Peyer's patch (tissue), 4 donors: ENCODE measurements around the gene MEGF9. TPM values are rescaled to one million over a fixed set of nuclear protein-coding genes. Genes with fewer than 3 reads are reported as not detected.

ENCODE experiments used
- DNase-seq, 3 donors: peaks; one replicate each; pipeline ENCODE4 v3.0.0-alpha.2; 2017 to 2019
- H3K27ac ChIP-seq, 4 donors: fragments of 200-600 bp; sonication (generic); one replicate each; pipeline ENCODE4 v1.5.1; 2016 to 2019
- H3K27me3 ChIP-seq, 2 donors: fragments of 200-600 bp; sonication (generic); one replicate each; pipeline ENCODE4 v1.5.1; 2019
- H3K36me3 ChIP-seq, 3 donors: fragments of 200-600 bp; sonication (generic); one replicate each; pipeline ENCODE4 v1.5.1; 2016 to 2019
- H3K4me1 ChIP-seq, 4 donors: fragments of 200-600 bp; sonication (generic); one replicate each; pipeline ENCODE4 v1.5.1; 2016 to 2019
- H3K4me3 ChIP-seq, 4 donors: fragments of 200-600 bp; sonication (generic); 1 replicate in 3 of 4; 2 replicates in 1 of 4; pipeline ENCODE4 v1.5.1; 2016 to 2019; ENCODE audit warnings: mild to moderate bottlenecking in 1 of 4
- H3K9me3 ChIP-seq, 4 donors: fragments of 200-600 bp; sonication (generic); one replicate each; pipeline ENCODE4 v1.5.1; 2016 to 2019; ENCODE audit warnings: mild to moderate bottlenecking in 1 of 4
- POLR2A ChIP-seq, 2 donors: fragments of 450-650 bp; IDR thresholded peaks; one replicate each; pipeline ENCODE4 v1.5.1; 2017; ENCODE audit warnings: antibody characterized with exemption in 2 of 2, mild to moderate bottlenecking in 2 of 2, moderate library complexity in 2 of 2
- total RNA-seq, 4 donors: library from RNA; depleted of rRNA; stranded (reverse); fragments of >200 nt; gene quantifications; one replicate each; pipeline ENCODE4 v1.1.0, GENCODE V29; 2016
- TF ChIP-seq, protein P1 (sequence below), 6 experiments: fragments of 450-650 bp in 4 of 6; fragments of 200-600 bp in 2 of 6; sonication (generic) in 1 of 6; IDR thresholded peaks; one replicate each; pipeline ENCODE4 v1.5.1; 2017 to 2019; ENCODE audit warnings: antibody characterized with exemption in 6 of 6, mild to moderate bottlenecking in 3 of 6, moderate library complexity in 1 of 6

MEGF9 gene
- total RNA-seq, 4 donors from 2014 or later, result 8.1 to 15.1 (median 11.5) TPM

DNA sequence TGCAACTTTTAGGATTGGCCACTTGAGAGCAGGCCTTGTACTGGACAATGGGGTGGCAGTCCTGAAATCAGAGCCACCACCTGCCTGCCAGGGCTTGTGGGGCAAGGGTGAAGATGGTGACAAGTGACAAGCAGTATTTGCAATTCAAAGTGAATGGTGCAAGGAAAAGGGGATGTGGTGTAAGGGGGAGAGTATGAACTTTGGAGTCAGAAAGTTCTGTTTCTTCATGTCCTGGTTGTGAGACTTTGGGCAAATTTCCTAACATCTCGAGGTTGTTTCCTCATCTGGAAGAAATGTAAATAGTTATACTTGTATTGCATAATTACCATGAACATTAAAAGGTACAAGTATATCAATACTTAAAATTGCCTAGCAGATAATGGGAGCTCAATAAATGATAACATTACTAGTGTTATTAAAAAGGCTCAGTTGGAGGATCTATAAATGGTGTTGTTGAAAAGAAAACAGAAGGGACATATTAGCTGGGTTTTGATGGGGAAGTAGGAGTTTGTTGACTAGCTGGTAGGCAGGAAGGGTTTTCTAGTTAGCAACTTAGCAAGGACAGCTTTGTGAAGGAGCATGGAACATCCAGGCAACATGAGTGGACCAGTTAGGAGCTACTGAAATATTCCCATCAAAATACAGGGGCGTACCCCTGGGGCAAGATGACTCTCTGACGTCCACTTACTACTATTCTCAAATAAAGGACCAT lies 21.3 kb upstream of the MEGF9 start:
- Histone ChIP-seq H3K36me3 (no peaks in the 10 kb centered on the region), H3K27ac (peak overlapping the region in 3 of 4 donors; percentile 26 to 72 (median 55)), H3K27me3 (no peaks in the 10 kb centered on the region), H3K4me3 (no peak overlapping the region), H3K4me1 (peaks cover 0 to 4% (median 0%) of the 10 kb centered on the region in 4 donors), H3K9me3 (no peaks in the 10 kb centered on the region)
- no peak for TF ChIP-seq POLR2A (IDR thresholded peaks at IDR 0.05)
- TF ChIP-seq, protein P1, sequence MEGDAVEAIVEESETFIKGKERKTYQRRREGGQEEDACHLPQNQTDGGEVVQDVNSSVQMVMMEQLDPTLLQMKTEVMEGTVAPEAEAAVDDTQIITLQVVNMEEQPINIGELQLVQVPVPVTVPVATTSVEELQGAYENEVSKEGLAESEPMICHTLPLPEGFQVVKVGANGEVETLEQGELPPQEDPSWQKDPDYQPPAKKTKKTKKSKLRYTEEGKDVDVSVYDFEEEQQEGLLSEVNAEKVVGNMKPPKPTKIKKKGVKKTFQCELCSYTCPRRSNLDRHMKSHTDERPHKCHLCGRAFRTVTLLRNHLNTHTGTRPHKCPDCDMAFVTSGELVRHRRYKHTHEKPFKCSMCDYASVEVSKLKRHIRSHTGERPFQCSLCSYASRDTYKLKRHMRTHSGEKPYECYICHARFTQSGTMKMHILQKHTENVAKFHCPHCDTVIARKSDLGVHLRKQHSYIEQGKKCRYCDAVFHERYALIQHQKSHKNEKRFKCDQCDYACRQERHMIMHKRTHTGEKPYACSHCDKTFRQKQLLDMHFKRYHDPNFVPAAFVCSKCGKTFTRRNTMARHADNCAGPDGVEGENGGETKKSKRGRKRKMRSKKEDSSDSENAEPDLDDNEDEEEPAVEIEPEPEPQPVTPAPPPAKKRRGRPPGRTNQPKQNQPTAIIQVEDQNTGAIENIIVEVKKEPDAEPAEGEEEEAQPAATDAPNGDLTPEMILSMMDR (IDR thresholded peaks at IDR 0.05), result no peak
- peak in 1 of 3 donors; percentile 42 for DNase-seq

DNA sequence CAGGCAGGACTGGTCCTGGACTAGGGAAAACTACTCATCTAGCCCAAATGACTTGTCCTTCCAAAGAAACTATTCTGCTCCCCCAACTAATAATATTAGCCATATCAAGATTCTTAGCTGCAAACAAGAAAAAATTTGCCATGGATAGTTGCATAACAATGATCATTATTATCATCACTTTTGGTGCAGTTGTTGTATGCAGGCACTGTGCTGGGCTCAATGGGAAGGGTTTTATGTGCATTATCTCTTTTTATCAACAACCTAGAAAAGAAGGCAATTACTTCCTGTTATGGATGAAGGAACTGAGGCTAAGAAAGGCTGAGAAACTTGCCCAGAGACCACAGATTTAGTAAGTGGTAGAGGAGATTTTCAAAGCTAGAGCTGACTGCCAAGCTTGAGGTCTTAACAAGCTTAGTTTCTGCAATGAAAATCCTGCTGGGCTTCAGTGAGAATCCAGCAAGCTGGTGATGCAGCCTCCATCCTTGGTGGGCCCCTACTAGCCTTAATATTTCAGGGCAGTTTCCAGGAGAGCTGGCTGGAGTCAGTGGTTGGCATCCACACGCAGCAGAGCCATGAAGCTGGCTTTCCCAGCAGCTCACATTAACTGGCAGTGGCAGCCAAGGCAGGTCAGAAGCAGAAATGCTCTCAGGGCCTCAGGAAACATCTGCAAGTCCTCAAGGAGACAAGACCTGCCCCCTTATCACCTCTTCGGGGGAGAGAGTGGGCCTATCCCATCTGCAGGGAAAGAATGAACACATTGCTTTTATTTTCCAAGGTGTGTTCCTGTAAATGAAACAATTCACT lies 20.5 kb upstream of the MEGF9 start:
- no peak overlapping the region for H3K4me3 ChIP-seq
- H3K27me3 ChIP-seq, result no peaks in the 10 kb centered on the region
- no peaks in the 10 kb centered on the region for H3K36me3 ChIP-seq
- H3K9me3 ChIP-seq, result no peaks in the 10 kb centered on the region
- TF ChIP-seq, protein P1 (IDR thresholded peaks at IDR 0.05), result no peak
- no peak for TF ChIP-seq POLR2A (IDR thresholded peaks at IDR 0.05)
- H3K4me1 ChIP-seq, result peaks cover 0 to 4% (median 0%) of the 10 kb centered on the region in 4 donors
- H3K27ac ChIP-seq, result peak overlapping the region in 3 of 4 donors; percentile 26 to 72 (median 55)
- no peak for DNase-seq

DNA sequence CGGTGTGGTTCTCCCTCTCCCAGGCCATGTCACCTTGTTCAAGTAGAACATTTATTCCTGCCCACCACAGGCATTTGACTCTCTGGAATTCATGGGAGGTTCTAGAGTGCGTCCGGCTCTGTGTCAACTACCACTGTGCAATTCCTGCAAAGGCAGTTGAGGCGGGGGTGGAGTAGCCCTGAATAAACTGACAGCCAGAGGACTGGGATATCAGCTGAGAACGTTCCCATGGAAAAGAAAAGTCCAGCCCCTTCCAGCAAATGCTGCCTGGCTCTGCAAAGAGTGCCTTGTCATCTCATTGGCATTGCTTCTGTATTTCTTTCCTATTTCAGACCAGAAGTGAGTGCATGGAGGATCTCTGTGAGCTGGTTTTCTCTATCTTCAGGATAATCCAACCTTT lies 18.9 kb upstream of the MEGF9 start:
- Histone ChIP-seq H3K4me1 (peaks cover 0 to 4% (median 0%) of the 10 kb centered on the region in 4 donors), H3K27me3 (no peaks in the 10 kb centered on the region), H3K27ac (no peak overlapping the region), H3K36me3 (no peaks in the 10 kb centered on the region), H3K4me3 (no peak overlapping the region), H3K9me3 (no peaks in the 10 kb centered on the region)
- TF ChIP-seq, protein P1 (IDR thresholded peaks at IDR 0.05), result no peak
- TF ChIP-seq POLR2A (IDR thresholded peaks at IDR 0.05), result no peak
- DNase-seq, result no peak

GRCh38 chr9:120730654-120731514 lies 16.6 kb upstream of the MEGF9 start:
- peak in 2 of 3 donors; percentile 28 to 65 for DNase-seq
- TF ChIP-seq POLR2A (IDR thresholded peaks at IDR 0.05), result no peak
- TF ChIP-seq, protein P1 (IDR thresholded peaks at IDR 0.05), result no peak
- Histone ChIP-seq H3K27ac (peak overlapping the region in 1 of 4 donors; percentile 3), H3K4me3 (no peak overlapping the region), H3K27me3 (no peaks in the 10 kb centered on the region), H3K36me3 (no peaks in the 10 kb centered on the region), H3K4me1 (peaks cover 0 to 4% (median 0%) of the 10 kb centered on the region in 4 donors), H3K9me3 (no peaks in the 10 kb centered on the region)

DNA sequence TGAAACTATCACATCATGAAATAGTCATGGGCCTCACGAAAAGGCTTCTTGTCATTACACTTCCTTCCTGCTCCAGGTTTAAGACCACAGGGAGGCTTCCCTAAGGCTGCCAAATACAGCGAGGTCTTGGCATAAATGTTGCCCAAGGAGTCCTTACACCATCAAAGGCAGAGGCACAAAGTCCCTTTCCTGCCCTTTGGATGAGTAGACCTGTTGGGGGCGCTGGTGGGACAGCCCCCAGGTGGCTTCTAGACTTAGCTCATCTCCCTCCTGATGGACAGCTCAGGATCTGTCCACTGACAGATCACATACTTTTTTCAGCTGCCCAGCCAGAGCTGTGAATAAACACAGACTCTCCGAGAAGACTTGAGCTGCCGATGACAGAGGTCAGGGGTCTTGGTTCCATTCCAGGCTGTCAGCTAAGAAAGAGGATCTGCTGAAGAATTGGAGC lies 15.5 kb upstream of the MEGF9 start:
- H3K36me3 ChIP-seq, result no peaks in the 10 kb centered on the region
- H3K27me3 ChIP-seq, result no peaks in the 10 kb centered on the region
- no peaks in the 10 kb centered on the region for H3K9me3 ChIP-seq
- no peak for DNase-seq
- no peak overlapping the region for H3K27ac ChIP-seq
- H3K4me1 ChIP-seq, result peaks cover 0 to under 1% (median 0%) of the 10 kb centered on the region in 4 donors
- H3K4me3 ChIP-seq, result no peak overlapping the region
- TF ChIP-seq, protein P1 (IDR thresholded peaks at IDR 0.05), result no peak
- no peak for TF ChIP-seq POLR2A (IDR thresholded peaks at IDR 0.05)
